HG03520 (cell line): ENCODE data around the gene TNFSF4.

ENCODE experiments used
- ATAC-seq: cut with Tn5 transposase; IDR thresholded peaks from one replicate; pipeline ENCODE4 v1.9.1; 2021; ENCODE audit warnings: mild to moderate bottlenecking, moderate library complexity; ENCODE audit not compliant: unreplicated experiment

Gene TNFSF4

DNA sequence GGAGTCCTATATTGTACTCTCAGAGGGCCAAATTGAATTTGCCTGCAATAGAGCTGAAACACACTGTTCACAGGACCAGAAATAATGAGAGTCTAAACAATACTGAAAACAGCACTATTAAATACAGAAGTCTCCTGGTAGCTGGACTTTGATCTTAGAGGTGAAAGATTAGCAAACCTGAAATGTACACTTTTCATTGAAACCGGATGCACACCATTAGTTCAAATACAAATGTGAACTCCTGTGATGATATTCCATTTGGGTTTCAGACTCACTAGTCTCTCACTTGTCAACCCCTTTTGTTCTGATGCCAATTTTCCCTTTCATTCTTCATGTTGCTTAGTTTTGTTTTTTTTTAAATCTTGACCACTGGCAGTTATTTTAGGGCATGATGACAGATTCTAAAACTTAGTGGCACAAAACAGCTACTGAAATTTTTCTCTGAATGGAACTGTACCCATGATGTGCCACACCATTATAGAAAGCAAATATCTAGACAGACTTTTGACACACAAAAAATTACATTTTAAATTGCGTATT is 5.9 kb upstream of the TNFSF4 start:
- peak; percentile 75 for ATAC-seq

DNA sequence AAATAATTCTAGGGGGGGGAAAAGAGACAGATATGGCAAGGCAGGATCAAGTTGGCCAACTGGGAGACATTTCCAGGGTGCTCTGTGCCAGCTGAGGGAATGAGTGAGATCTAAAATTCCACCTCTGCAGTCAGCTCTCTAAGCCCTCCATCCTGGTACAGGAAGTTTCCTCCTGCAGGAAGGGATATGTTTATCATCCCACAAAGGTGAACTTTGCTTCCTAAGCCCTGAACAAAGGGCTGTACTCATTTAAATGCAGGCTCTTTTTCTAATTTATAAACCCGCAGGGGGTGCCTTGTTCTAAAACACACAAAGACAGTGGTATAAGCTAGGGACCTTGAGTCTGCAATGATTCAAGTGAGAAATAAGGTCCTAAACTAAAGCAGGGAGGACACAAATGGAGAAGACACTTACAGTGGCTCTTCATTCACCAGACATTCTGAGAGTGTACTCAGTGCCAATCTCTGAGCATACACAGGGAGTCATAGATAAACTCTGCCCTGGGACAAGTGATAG is 3.6 kb upstream of the TNFSF4 start:
- ATAC-seq, result no peak

DNA sequence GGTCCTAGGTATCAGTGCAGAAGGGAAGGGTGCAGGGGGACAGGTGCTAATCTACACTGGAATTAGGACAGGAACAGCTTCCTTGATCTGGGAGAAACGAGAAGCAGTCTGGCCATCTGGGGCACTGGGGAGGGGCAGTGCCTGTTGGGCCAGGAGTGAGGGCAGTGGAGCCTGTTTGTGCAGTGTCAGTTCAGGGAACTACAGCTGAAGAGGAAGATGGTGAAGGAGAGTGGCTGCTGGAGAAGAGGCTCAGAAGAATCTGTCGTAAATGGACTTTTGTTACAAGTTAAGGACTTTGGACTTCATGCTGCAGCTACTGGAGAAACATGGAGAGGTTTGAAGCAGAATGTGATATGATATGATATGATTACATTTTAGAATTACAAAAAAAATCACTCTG is 3.2 kb upstream of the TNFSF4 start:
- no peak for ATAC-seq

DNA sequence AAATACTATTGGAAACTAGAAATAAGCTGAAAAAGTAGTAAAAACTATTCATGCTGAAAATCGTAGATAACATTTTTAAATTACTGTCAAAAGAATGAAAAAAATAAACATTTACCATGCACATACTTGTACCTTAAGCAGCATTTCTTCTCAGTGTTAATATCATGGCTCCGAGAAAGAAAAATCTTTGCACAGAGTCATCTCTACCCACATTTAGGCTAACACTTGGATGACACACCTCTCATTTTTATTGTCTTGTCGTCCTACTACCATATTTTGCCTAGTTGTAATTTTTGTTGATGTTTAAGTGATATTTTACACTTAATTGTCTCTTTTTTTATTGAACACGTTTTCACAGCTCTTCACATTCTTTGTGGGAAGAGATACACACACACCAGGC is 1.7 kb upstream of the TNFSF4 start:
- no peak for ATAC-seq

DNA sequence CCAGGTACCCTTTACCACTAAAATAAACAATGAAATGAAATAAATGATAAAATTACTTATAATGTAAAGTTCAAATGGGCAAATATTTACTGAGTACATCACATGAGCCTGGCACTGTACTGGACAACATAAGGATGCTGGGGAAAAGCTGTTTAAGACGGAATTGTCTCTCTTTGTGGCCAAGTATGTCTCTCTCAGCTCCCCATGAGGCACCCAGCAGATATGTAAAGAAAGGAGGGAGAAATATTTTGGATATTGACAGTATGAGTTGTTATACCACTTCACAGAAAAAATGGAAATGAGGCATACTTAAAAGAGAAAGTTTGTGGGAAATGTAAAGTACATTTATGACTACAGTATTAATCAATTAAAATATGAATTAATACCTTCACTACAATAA is 1.0 kb upstream of the TNFSF4 start:
- ATAC-seq, result no peak

DNA sequence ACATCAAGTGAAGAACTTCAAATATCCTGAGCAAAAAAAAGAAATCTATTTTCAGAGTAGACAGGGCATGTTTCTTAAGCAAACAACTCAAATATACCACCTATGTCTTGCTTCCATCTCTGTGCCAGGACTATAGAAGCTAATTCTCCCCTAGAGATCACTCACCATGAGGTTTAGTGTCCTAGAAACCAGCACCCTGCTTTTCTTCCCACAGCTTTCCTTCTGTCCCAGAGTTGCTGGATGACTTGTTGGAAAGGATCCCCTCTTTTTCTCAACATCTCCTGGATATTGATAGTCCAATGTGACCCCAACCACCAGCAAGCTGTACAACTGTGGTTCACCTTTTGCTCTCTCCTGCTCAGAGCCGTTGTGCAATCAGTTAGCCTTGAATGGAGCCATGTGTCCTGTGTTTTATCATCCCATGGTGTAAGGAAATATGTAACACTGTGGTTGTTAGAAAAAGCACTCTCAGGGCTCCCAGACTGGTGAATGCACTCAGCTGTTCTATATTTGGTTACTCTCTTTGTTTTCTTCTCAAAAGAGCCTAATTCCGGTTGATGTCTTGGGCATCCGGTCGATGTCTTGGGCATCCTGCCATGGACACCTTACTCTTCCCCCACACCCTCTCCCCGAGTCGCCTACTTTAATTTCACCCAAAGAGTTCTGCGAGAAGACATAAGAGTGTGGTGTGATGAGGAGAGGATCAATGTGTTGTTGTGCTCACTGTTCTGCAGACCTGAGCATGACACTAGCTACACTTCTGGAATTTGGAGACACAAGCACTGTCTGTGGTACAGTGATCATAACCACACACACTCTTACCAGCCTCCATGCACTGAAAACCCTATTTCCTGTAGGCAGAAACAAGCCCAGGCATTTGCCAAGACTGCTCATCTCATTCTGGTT is 1.7 kb downstream of the TNFSF4 start:
- ATAC-seq, result no peak

DNA sequence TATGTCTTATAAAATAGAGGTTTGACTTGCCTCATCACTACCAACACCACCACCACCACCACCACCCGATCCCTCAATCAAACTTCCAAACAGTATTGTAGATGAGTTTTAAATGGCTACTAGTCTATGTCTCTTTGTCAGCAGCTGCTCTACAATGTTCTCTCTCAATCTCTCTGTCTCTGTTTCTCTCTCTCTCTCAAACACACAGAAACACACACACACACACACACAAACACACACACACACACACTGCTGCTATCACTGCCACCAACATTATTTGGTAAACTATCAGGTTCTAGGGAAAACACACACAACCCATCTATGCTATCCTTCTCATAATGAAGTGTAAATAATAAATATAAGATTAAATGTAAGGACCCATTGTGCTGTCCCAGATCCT is 2.4 kb downstream of the TNFSF4 start:
- no peak for ATAC-seq

DNA sequence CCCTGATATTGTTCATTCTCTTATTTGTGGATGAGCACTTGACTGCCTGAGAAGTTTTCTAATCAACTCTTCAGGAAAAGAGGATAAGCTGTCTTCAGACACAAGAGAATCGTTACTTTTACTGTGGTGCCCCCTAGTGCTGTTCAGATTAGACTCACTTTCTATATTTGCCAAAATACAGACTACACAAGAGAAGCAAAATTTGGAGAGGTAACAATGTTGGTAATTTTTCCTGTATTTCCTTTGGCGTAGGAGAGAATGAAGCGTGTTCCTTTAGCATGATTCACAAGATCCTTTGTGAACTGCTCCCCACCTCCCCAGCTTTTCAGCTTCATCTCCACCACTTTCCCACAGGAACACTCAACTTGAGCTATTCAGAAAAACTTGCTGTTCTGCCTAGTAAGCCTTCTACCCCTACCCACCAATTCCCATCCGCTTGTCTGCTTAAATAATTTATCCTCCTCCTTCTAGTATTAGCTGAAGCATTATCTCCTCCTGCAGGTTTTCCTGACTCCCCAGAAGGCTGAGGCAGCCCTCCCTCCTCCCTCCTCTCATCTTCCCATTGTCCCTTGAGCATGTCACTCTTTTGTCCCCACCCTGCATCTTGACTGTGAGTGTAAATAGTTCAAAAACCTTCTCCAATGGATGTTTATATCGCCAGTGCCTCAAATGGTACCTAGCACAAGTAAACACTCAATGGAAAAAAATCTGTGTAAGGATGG is 4.5 kb downstream of the TNFSF4 start:
- no peak for ATAC-seq

DNA sequence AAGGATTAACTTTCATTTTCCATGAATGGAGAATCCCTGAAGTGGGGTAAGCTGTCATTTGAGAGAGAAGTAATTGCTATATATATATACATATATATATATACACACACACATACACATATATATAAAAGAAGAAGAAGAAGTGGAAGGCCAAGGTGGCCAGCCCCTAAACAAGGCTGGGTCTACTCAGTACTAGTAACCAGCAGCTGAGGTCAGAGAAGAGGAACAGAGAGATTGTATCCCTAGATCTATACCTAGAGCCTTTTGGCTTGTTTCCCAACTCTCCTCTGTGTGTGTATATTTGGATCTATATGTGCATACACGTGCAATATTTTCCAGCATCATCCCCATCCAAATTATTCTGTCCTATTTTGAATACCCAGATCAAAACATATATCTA is 5.2 kb downstream of the TNFSF4 start:
- no peak for ATAC-seq

DNA sequence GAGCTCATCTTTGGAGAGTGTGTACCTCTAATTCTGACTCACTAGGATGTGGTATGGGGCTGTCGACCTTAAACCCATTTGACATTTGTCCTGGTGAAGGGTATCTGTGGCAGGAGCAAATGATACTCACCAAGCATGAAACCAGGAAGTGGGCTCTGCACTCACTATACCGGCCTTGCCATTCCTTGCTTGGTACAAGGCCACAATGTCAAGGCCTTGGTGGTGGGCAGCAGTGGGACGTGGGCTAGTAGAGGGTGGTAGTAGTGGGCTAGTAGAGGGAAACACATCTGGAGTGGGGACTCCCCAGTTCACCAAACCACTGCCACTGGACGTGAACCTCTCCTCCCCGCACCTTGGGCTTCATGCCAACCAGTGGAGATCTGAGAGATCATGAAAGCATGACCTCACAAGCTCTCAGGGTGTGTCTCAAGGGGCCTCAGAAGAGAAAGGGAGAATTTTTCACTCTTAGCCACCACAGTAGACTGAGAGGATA is 11.5 kb downstream of the TNFSF4 start:
- ATAC-seq, result no peak

DNA sequence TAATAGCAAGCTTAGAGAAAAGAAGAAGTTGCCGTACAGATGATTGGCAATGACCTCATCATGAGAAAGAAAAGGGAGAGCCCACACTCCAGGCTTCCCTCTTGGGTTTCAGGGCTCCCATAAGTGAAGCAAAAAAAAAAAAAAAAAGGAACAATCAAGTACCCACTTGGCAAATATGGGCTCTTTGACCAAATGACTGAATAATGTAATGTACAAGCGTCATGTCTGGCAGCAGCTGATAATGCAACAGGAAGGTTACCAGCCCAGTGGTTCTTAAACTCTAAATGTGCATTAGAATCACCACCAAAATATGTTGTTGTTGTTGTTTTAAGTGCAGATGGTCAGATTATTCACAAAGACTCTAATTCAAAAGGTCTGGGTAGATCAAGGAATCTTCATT is 13.5 kb downstream of the TNFSF4 start:
- ATAC-seq, result no peak

DNA sequence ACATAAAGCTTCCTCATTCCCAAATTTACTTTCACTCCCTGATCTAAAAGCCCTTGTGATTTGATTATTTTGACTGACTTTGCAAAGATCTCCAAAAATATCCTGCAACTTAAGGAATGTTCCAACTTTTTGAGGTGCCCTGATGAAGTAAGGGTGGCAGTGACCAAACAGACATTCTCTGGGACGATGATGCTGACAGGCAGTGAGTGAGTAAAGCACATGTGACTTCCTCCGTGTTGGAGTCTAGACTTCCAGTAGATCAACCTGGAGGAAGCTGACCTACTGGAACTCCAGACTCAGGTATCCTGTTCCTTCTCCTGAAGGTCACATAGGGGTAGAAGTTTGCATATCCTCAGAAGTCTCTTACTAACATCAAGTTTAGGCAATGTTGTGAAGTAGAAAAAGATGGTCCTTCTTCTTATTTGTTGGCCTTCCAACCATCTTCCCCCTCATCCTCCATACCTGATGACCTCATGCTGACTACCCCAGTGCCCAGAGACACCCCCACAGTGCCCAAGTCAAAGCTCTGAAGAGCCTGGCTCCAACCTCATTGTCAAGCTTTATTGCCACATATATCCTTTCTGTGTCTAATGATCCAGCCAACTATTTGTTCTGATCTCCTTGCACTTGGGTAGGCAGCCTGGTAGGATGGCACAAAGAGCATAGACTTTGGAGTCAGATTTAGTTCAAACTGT is 16.0 kb downstream of the TNFSF4 start:
- ATAC-seq, result no peak

DNA sequence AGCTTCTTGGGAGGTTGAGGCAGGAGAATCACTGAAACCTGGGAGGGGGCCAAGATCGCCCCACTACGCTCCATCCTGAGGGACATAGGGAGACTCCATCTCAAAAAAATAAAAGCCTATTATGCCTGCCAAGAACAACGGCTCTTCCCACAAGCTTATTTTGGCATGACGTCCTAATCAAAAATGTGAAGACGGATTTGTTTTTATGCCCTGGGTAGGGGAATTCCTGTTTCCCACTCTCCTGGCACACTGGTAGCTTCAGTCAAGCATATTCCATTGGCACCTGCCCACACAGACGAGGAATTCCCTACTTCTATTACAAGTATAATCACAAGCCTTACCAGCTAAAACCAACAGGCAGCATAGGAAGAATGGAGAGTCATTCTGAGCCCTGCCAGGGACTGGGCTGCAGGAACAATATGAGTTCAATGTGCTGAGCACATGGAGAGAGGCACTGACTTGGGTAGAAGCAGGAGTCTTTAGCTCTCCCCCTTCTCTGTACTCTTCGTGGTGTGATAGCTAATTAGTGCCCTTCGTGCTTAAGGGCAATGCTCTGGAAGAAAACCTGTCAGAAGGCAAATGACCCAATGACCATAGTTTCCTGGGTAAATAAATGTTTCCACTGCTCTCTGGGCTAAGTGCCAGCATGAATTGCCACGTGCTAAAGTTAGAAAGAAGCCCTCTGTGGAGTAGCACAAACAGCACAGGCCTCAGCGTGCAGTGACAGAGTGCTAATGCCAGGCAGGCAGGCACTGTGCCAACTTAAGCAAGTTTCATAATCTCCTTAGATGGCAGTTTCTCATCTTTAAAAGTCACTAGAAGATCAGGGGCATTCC is 16.8 kb downstream of the TNFSF4 start:
- no peak for ATAC-seq

DNA sequence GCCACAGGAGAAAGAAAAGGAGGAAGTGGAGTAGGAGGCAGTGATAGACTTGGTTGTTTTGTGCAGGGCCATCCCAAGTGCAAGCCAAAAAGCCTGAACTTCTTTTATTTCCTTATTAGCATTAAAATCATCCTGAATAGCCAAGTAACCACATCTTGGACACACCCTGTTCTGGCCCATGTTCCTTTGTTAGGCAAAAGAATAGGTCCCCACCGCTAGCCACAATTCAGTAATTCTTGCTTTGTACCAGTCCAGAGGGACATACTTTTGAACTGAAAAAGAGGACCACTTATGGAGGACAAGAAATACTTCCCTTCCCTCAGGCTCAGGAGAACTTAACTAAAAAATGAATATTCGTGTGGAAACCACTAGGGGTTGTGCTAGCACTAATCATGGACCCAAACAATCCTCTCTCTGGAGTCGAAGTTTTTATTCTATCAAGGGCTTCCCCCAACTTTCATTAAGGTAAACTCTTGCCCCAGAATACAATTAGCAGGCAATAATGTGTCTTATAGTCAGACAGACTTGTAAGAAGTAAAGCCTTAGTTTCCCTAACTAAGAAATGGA is 19.4 kb downstream of the TNFSF4 start:
- ATAC-seq, result no peak

DNA sequence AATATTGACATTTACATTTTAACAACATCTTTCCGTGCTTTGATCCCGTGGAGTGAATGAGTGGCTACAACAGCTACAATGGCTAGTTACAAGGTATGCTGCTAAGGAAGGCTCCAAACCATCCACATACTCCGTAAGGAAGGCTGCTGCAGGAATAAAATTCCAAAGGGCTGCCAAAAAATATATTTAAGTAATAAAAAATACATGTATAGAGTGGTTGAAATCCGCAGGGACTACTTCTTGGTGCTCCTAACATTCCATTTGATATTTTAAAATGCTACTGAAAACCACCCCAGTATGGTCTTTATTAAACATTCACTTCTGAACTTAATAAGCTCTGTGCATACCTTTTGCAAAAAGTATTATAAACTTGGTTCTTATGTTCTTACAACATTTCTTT is 25.3 kb downstream of the TNFSF4 start:
- no peak for ATAC-seq

DNA sequence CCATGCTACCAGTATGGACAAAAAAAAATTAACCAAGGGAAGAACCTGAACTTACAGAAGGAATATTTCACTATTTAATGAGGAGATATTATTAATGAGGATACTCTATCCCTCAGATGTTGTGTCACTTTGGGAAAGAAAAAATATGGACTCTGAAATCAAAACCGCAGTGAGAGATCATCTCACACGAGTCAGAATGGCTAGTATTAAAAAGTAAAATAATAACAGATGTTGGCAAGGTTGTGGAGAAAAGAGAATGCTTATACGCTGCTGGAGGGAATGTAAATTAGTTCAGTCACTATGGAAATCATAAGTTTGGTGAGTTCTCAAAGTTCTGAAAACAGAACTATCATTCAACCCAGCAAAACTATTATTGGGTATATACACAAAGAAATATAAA is 30.9 kb downstream of the TNFSF4 start:
- no peak for ATAC-seq

DNA sequence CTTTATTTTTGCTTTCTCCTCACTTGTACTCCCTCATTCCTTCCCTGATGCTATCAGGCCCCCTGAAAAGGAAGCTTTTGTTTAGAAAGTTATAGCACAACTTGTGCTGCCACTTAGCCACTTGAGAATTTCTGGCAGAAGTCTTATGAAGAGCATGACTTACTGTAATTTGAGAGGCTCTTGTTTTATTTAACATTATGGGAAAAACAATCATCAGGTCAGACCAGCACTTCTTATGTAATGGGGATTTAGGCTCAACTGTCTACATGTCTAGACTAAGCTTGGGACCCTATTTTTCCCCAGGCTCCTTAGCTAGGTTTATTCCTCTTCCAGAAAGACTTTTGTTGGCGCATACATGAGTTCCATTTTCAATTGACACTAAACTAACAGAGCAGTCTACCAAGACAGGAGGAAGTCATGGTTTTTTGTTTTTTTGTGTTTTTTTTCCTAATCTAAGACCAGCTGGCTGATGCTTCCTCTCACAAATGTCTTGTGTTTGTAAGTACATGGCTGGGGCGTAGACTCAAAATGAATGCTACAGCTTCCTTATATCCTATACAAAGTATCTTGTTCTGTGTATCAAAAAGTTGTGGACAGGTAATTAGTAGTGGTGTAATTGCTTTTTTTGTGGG is 31.5 kb downstream of the TNFSF4 start:
- no peak for ATAC-seq

DNA sequence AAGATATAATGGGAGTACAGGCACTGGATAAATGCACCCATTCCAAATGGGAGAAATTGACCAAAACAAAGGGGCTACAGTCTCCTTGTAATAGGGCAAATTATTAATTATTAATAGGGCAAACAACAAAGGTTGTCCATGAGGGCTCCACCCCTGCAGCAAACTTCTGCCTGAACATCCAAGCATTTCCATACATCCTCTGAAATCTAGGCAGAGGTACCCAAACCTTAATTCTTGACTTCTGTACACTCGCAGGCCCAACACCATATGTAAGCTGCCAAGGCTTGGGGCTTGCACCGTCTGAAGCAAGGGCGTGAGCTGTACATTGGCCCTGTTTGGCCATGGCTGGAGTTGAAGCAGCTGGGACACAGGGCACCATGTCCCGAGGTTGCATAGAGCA is 33.7 kb downstream of the TNFSF4 start:
- no peak for ATAC-seq

DNA sequence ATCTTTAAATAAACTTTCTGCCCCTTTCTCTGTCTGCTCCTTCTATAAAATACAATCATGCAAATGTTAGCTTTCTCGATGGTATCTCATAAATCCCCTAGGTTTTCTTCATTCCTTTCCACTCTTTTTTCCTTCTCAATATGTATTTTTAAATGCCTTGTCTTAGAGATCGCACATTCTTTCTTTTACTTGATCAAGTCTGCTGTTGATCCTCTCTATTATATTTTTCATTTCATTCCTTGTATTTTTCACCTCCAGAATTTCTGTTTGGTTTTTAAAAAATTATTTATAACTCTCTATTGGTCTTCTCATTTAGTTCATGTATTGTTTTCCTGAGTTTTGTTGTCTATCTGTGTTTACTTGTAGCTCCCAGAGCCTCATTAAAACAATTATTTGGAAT is 36.0 kb downstream of the TNFSF4 start:
- no peak for ATAC-seq
